DLD1 (cell line): ENCODE measurements around the gene FPR1.

ENCODE experiments used
- in situ Hi-C: cut with HindIII; loops from 2 replicates; pipeline ENCODE4 v1.10.0; 2017; ENCODE audit warnings: low sequenced_read_pairs

FPR1 gene

DNA sequence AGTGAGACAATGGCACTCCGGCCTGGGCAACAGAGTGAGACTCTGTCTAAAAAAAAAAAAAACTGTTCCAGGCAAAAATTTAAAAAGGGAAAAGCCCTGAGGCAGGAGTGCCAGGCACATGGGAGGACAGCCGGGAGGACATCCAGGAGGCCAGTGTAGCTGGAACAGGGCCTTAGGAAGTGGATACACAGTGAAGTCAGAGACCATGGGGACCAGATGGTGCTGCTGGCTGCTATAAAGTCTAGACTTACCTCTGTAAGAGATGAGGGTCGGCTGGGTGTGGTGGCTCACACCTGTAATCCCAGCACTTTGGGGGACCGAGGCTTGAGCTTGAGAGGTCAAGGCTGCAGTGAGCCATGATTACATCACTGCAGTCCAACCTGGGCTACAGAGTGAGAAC, 42.9 kb downstream of the FPR1 start:
- in situ Hi-C loops = no loop called here

GRCh38 chr19:51706885-51707284, 44.8 kb downstream of the FPR1 start:
- in situ Hi-C loops = no loop called here

GRCh38 chr19:51706296-51706695, 45.4 kb downstream of the FPR1 start:
- in situ Hi-C loops = no loop called here

DNA sequence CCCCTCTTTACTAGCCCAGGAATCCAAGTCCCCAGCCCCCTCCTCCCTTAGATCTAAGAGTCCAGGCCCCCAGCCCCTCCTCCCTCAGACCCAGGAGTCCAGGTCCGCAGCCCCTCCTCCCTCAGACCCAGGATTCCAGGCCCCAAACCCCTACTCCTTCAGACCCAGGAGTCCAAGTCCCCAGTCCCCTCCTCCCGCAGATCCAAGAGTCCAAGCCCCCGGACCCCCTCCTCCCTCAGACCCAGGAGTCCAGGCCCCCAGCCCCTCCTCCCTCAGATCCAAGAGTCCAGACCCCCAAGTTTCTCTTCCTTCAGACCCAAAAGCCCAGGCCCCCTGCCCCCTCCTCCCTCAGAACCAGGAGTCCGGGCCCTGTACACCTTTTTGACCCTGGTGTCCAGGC, 47.1 kb downstream of the FPR1 start:
- in situ Hi-C loops = no loop called here

- in situ Hi-C loops = no loop called here
Measured at GRCh38 chr19:51703575-51704515, 47.8 kb downstream of the FPR1 start.

- in situ Hi-C loops = no loop called here
Measured at GRCh38 chr19:51702825-51703574, 48.7 kb downstream of the FPR1 start.

- in situ Hi-C loops = no loop called here
Measured at GRCh38 chr19:51702103-51702824, 49.4 kb downstream of the FPR1 start.

DNA sequence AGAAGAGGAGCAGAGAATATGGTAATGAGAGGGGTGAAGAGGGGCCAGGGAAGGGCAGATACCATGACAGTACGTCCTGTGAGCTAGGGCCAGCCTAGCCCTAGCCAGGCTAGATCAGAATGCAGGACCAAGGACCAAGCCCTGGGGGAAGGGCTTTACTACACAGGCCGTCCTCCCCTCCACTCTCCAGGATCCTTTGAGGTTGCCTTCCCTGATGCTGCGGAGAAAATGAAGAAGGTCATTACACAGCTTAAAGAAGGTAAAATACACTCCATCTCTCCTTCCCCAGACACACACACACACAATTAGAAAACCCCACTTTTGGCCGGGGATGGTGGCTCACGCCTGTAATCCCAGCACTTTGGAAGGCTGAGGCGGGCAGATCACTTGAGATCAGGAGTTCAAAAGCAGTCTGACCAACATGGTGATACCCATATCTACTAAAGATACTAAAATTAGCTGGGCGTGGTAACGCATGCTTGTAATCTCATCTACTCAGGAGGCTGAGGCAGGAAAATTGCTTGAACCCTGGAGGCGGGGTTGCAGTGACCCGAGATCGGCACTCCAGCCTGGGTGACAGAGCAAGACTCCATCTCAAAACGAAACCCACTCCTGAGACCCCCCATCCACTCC, 50.1 kb downstream of the FPR1 start:
- in situ Hi-C loops = no loop called here

GRCh38 chr19:51699170-51699569, 52.5 kb downstream of the FPR1 start:
- in situ Hi-C loops = no loop called here

- in situ Hi-C loops = no loop called here
Measured at GRCh38 chr19:51698296-51698695, 53.4 kb downstream of the FPR1 start.

GRCh38 chr19:51697169-51697776, 54.4 kb downstream of the FPR1 start:
- in situ Hi-C loops = no loop called here

DNA sequence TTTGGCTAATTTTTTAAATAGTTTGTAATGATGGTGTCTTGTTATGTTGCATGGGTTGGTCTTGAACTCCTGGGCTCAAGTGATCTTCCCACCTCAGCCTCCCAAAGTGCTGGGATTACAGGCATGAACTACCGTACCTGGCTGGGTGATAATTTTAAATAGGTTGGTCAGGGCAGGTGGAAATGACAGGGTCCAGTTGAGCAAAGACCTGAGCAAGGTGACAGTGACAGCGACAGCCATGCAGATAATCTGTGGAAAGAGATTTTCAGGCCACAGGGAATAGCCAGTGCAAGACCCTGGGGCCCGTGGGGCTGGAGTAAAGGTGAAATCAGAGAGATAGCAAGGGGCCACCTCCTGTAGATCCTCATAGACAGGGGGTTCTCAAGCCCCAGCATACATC, 55.1 kb downstream of the FPR1 start:
- in situ Hi-C loops = no loop called here
